CD14-positive monocyte (primary cell): Measurements from ENCODE around the gene SCGB2A2. TPM values are rescaled to one million over a fixed set of nuclear protein-coding genes. Genes with fewer than 3 reads are reported as not detected.

Experiments
- DNase-seq, 3 donors: peaks; one replicate each; pipeline ENCODE4 v3.0.0-alpha.2; 2011 to 2022
- H2AFZ ChIP-seq: 2 replicates; pipeline ENCODE4 v1.6.0; 2012; ENCODE audit warnings: mild to moderate bottlenecking, low read depth, low read length, inconsistent platforms; ENCODE audit not compliant: insufficient read depth, poor library complexity, severe bottlenecking
- H3K27ac ChIP-seq, 2 donors: 1 replicate in 1 of 2; 2 replicates in 1 of 2; pipeline ENCODE4 v1.5.1; 2012 to 2013; ENCODE audit warnings: low read length in 2 of 2, control low read depth in 1 of 2, inconsistent platforms in 1 of 2, low read depth in 1 of 2, mild to moderate bottlenecking in 1 of 2
- H3K27me3 ChIP-seq, 2 donors: one replicate each; pipeline versions ENCODE4 v1.6.0 to v1.6.1; 2011 to 2013; ENCODE audit warnings: low read length in 2 of 2; ENCODE audit not compliant: control insufficient read depth in 2 of 2, insufficient read depth in 2 of 2
- H3K36me3 ChIP-seq, 2 donors: replicated peaks in 1 of 2; 1 replicate in 1 of 2; 2 replicates in 1 of 2; pipeline versions ENCODE4 v1.5.1 to v1.6.1; 2012 to 2013; ENCODE audit warnings: low read length in 2 of 2, control low read depth in 1 of 2, inconsistent platforms in 1 of 2, mild to moderate bottlenecking in 1 of 2; ENCODE audit not compliant: insufficient read depth in 2 of 2, control insufficient read depth in 1 of 2
- H3K4me1 ChIP-seq, 2 donors: 1 replicate in 1 of 2; 2 replicates in 1 of 2; pipeline versions ENCODE4 v1.5.1 to v1.6.1; 2012 to 2013; ENCODE audit warnings: low read length in 2 of 2, control low read depth in 1 of 2, inconsistent platforms in 1 of 2, mild to moderate bottlenecking in 1 of 2, moderate library complexity in 1 of 2; ENCODE audit not compliant: insufficient read depth in 2 of 2, control insufficient read depth in 1 of 2
- H3K4me2 ChIP-seq: replicated peaks from 2 replicates; pipeline ENCODE3; 2012; ENCODE audit warnings: low read length, moderate library complexity, mild to moderate bottlenecking; ENCODE audit not compliant: poor library complexity, severe bottlenecking; ENCODE audit errors: extremely low read depth
- H3K4me3 ChIP-seq, 3 experiments: fragments of 200-600 bp in 1 of 3; sonication (generic) in 1 of 3; replicated peaks in 1 of 3; 1 replicate in 2 of 3; 2 replicates in 1 of 3; pipeline ENCODE4 v1.5.1; 2011 to 2013; ENCODE audit warnings: low read length in 3 of 3, mild to moderate bottlenecking in 3 of 3, control low read depth in 2 of 3, low read depth in 2 of 3, inconsistent platforms in 1 of 3, moderate library complexity in 1 of 3
- H3K79me2 ChIP-seq: 2 replicates; pipeline ENCODE4 v1.6.0; 2012; ENCODE audit warnings: mild to moderate bottlenecking, control low read depth, inconsistent platforms, low read length, moderate library complexity; ENCODE audit not compliant: insufficient read depth
- H3K9ac ChIP-seq: 2 replicates; pipeline ENCODE4 v1.6.0; 2017; ENCODE audit warnings: low read length, mild to moderate bottlenecking; ENCODE audit not compliant: insufficient read depth, poor library complexity, severe bottlenecking
- H3K9me3 ChIP-seq, 2 donors: replicated peaks in 1 of 2; 1 replicate in 1 of 2; 2 replicates in 1 of 2; pipeline versions ENCODE4 v1.5.1 to v1.6.1; 2012 to 2013; ENCODE audit warnings: low read length in 2 of 2, control low read depth in 1 of 2; ENCODE audit not compliant: control insufficient read depth in 1 of 2, insufficient read depth in 1 of 2
- H4K20me1 ChIP-seq: 2 replicates; pipeline ENCODE4 v1.6.0; 2012; ENCODE audit warnings: mild to moderate bottlenecking, low read length, control low read depth, moderate library complexity; ENCODE audit not compliant: insufficient read depth
- H3K27ac Mint-ChIP-seq, 7 donors: one replicate each; pipeline ENCODE4 v1.8.0; 2020; ENCODE audit warnings: mild to moderate bottlenecking in 7 of 7, mixed read lengths in 7 of 7, moderate library complexity in 6 of 7, inconsistent platforms in 2 of 7
- H3K27me3 Mint-ChIP-seq, 3 donors: one replicate each; pipeline ENCODE4 v1.8.0; 2021 to 2022; ENCODE audit warnings: low read depth in 3 of 3, mild to moderate bottlenecking in 3 of 3, mixed read lengths in 3 of 3, moderate library complexity in 3 of 3, inconsistent platforms in 1 of 3
- H3K36me3 Mint-ChIP-seq, 2 donors: one replicate each; pipeline ENCODE4 v1.8.0; 2020; ENCODE audit warnings: mixed read lengths in 2 of 2, inconsistent platforms in 1 of 2, mild to moderate bottlenecking in 1 of 2
- H3K4me1 Mint-ChIP-seq: one replicate; pipeline ENCODE4 v1.8.0; 2020; ENCODE audit warnings: mild to moderate bottlenecking, mixed read lengths
- H3K4me3 Mint-ChIP-seq, 2 donors: one replicate each; pipeline ENCODE4 v1.8.0; 2020; ENCODE audit warnings: mild to moderate bottlenecking in 2 of 2, mixed read lengths in 2 of 2, moderate library complexity in 1 of 2
- H3K9me3 Mint-ChIP-seq, 7 donors: one replicate each; pipeline ENCODE4 v1.8.0; 2020 to 2022; ENCODE audit warnings: mixed read lengths in 7 of 7, mild to moderate bottlenecking in 6 of 7, moderate library complexity in 6 of 7, inconsistent platforms in 2 of 7
- CTCF ChIP-seq: fragments of 200-600 bp; IDR thresholded peaks from one replicate; pipeline ENCODE4 v1.8.0; 2022; ENCODE audit warnings: antibody characterized with exemption, mild to moderate bottlenecking
- WGBS: methylation state at CpG from one replicate; pipeline ENCODE4 v1.1.5; 2013; ENCODE audit warnings: missing lambda C conversion rate; ENCODE audit not compliant: insufficient coverage; 5-methylcytosine and 5-hydroxymethylcytosine counted together
- intact Hi-C, 2 donors: fragments of 100-400 bp; cut with micrococcal nuclease; formaldehyde crosslinking; loops; one replicate each; pipeline versions ENCODE4 v1.15.0 to v1.15.1; 2023
- polyA plus RNA-seq, 3 donors: library from polyadenylated mRNA; depleted of rRNA in 1 of 3; unstranded in 2 of 3; stranded (reverse) in 1 of 3; fragments of 300-500 nt in 2 of 3; fragments of >200 nt in 1 of 3; fragmentation: Illumina TruSeq in 2 of 3; gene quantifications; 1 replicate in 2 of 3; 2 replicates in 1 of 3; pipeline ENCODE4 v1.2.3, GENCODE V29; 2012 to 2021

Gene SCGB2A2
- polyA plus RNA-seq, 3 donors, result not detected

GRCh38 chr11:62242021-62242420 lies 27.9 kb upstream of the SCGB2A2 start, which contains the start of gene SCGB1D2:
Gene SCGB1D2, plus strand, starts transcription at chr11:62242239. Its CDS starts 69 bp downstream, at chr11:62242308.
- no peaks in the 10 kb centered on the region for H3K4me1 Mint-ChIP-seq
- TF ChIP-seq CTCF, result no peak
- H3K4me3 ChIP-seq, result no peak within 1 kb of the TSS
- H2AFZ ChIP-seq, result no peak within 1 kb of the TSS
- H3K36me3 Mint-ChIP-seq, result no peaks in the 10 kb centered on the region
- no peaks in the 10 kb centered on the region for H3K79me2 ChIP-seq
- no peak within 1 kb of the TSS for H3K9ac ChIP-seq
- intact Hi-C loops, result no loop called here
- no peak within 1 kb of the TSS for H3K27ac ChIP-seq
- H3K4me1 ChIP-seq, result no peaks in the 10 kb centered on the region
- H3K4me2 ChIP-seq, result no peak within 1 kb of the TSS
- H3K9me3 ChIP-seq, result no peaks in the 10 kb centered on the region
- H3K27ac Mint-ChIP-seq, result no peak within 1 kb of the TSS
- no peak within 1 kb of the TSS for H3K4me3 Mint-ChIP-seq
- H4K20me1 ChIP-seq, result no peaks in the 10 kb centered on the region
- peaks cover 6 to 15% (median 13%) of the 10 kb centered on the region in 3 donors for H3K27me3 Mint-ChIP-seq
- WGBS, result 51% methylated on average over 3 of the region's 3 CpGs
- H3K9me3 Mint-ChIP-seq, result peaks cover 0 to 2% (median 0%) of the 10 kb centered on the region in 7 donors
- H3K36me3 ChIP-seq, result no peaks in the 10 kb centered on the region
- DNase-seq, result no peak
- peaks cover 2 to 3% of the 10 kb centered on the region in 2 donors for H3K27me3 ChIP-seq

- Histone ChIP-seq H3K36me3 (no peaks in the 10 kb centered on the region), H3K27me3 (no peaks in the 10 kb centered on the region), H3K79me2 (no peaks in the 10 kb centered on the region), H3K27ac (no peak overlapping the region), H3K9me3 (peaks cover 1 to 2% of the 10 kb centered on the region in 2 donors), H3K4me3 (no peak overlapping the region), H4K20me1 (no peaks in the 10 kb centered on the region), H3K9ac (no peak overlapping the region), H3K4me1 (no peaks in the 10 kb centered on the region), H3K4me2 (no peak overlapping the region), H2AFZ (no peak overlapping the region)
- no peak for TF ChIP-seq CTCF
- Mint-ChIP-seq H3K4me1 (no peaks in the 10 kb centered on the region), H3K36me3 (no peaks in the 10 kb centered on the region), H3K4me3 (no peak overlapping the region), H3K27ac (no peak overlapping the region), H3K27me3 (peaks cover 5 to 14% (median 5%) of the 10 kb centered on the region in 3 donors), H3K9me3 (peaks cover 0 to 9% (median 5%) of the 10 kb centered on the region in 7 donors)
- intact Hi-C loops, result no loop called here
- 20% methylated on average over 4 of the region's 6 CpGs for WGBS
- no peak for DNase-seq
Observed at GRCh38 chr11:62245271-62245753, 24.6 kb upstream of the SCGB2A2 start.
